ENCODE results near the gene KIF17.

KIF17 gene

GRCh38 chr1:20657024-20657423 is 60.8 kb downstream of the KIF17 start:
- no peak for DNase-seq

GRCh38 chr1:20654104-20654690 is 63.6 kb downstream of the KIF17 start:
- DNase-seq, result no peak

- no peak for DNase-seq
Observed at GRCh38 chr1:20652300-20652699, 65.5 kb downstream of the KIF17 start.

GRCh38 chr1:20648946-20649345 is 68.9 kb downstream of the KIF17 start:
- no peak for DNase-seq

GRCh38 chr1:20648438-20648837 is 69.4 kb downstream of the KIF17 start:
- no peak for DNase-seq

DNA sequence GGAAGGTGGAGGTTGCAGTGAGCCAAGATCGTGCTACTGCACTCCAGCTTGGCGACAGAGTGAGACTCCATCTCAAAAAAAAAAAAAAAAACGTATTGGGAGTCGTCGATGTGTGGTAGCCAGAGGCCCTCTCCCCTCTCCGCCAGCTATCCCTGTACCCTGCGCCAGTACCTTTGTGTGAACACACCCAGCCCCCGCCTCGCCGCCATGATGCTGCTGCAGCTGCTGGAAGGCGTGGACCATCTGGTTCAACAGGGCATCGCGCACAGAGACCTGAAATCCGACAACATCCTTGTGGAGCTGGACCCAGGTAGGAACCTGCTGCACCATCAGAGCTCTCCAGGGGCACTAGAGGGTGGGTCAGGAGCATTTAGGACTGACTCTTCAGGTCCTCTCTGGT is 72.4 kb downstream of the KIF17 start:
- DNase-seq, result no peak

GRCh38 chr1:20644416-20644815 is 73.4 kb downstream of the KIF17 start:
- no peak for DNase-seq

- DNase-seq, result no peak
Observed at GRCh38 chr1:20643080-20643479, 74.7 kb downstream of the KIF17 start.

DNA sequence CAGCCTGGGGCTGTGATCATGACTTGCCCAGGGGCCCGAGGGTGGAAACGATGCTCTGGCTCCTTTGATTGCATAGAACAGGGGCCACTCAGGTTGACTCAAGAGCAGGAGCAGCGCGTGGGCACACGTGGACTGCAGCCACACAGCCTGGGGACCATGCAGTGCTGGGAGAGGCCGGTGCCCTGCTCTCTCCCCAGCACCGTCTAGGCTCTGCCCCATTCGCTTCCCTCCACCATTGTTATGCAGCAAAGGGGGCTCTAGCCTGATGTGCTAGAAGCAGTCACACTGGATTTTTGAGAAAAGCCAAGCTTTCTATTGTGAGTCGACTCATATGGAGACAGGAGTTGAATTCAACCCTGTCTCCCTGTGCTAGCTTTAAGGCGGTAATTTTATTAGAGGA is 75.8 kb downstream of the KIF17 start:
- no peak for DNase-seq

DNA sequence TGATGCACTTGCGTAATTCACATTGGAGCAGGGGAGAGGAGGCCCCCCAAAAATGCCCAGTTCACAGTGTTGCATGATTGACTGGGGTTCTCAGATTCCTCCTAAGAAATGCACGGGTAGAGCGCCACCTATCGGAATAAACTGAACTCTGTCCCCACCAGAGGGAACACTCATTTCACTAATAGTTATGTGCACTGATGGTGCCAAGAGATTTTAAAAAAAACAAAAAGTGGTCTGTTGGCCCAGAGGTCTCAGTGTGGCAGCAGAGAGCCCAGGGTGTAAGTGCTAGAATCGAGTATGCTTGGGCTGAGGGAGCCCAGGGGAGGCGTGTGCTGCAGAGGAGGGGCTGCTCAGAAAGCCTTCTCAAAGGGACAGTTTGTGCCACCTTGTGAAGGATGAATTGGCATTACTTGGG is 77.6 kb downstream of the KIF17 start:
- DNase-seq, result peak; percentile 71

DNA sequence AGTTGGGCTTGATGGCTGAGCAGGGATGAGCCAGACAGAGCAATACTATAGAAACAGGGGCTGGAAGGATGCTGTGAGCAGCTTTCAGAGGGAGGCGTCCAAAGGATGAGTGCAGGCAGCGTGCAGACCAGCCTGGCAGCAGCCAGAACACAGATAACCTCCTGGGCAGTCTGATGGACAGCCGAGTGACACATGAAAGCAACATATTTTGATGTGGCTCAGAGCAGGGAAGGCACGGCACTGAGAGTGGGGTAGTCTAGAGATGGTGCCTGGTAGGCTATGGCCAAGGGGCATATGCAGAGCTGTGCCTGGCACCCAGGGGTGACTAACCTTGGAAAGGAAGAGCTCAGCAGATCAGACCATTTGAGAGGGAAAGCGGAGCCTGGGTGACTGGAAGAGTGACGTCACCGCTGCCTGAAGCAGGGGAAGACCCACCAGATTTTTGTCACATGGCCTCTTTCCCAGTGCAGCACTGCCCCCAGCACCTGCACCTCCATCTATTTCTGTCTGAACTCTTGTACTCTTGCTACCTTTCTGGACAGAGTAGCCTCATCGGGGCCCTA is 80.9 kb downstream of the KIF17 start:
- no peak for DNase-seq

- peak; percentile 37 for DNase-seq
Observed at GRCh38 chr1:20634594-20635084, 83.2 kb downstream of the KIF17 start.

- no peak for DNase-seq
Observed at GRCh38 chr1:20634065-20634593, 83.7 kb downstream of the KIF17 start.

DNA sequence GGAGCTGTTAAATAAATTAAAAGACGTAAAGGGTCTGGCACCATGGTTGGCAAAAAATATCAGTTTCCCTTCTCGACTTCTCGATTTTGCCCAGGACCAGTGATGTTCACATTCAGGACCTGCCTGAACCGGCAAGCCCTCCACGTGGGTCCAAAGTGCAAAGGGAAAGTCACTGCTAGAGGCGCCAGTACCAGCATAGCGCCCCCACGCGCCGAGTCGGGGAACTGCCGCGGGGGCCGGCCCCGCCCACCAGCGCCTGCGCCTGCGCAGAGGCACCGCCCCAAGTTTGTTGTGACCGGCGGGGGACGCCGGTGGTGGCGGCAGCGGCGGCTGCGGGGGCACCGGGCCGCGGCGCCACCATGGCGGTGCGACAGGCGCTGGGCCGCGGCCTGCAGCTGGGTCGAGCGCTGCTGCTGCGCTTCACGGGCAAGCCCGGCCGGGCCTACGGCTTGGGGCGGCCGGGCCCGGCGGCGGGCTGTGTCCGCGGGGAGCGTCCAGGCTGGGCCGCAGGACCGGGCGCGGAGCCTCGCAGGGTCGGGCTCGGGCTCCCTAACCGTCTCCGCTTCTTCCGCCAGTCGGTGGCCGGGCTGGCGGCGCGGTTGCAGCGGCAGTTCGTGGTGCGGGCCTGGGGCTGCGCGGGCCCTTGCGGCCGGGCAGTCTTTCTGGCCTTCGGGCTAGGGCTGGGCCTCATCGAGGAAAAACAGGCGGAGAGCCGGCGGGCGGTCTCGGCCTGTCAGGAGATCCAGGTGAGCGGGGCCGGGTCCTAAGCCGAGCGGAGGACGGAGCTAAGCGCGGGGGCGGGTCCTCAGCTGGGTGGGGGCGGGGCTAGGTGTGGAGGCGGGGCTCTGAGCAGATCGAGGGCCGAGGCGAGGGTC is 84.4 kb downstream of the KIF17 start, which contains the start of gene PINK1:
TSS of gene PINK1 (plus strand) at position 269 of the 875 bp plus-strand sequence. CDS start at position 360, 91 bp downstream.
- DNase-seq, result peak; percentile 90

- no peak for DNase-seq
Observed at GRCh38 chr1:20632386-20632785, 85.4 kb downstream of the KIF17 start.

DNA sequence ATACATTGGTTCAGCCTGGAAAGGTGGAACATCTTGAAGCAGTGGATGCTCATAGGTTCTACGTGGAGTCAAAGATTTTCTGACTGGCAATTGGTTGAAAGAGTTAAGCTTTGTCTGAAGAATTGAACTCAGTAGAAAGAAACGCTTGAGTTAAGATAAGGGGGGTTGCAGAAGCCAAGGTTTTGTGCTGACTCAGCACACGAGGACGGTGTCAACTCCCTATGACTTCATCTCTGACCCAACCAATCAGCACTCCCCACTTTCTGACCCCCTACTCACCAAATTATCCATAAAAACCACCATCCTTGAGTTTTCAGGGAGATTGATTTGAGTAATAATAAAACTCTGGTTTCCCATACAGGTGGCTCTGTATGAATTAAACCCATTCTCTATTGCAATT is 87.1 kb downstream of the KIF17 start:
- DNase-seq, result no peak

DNA sequence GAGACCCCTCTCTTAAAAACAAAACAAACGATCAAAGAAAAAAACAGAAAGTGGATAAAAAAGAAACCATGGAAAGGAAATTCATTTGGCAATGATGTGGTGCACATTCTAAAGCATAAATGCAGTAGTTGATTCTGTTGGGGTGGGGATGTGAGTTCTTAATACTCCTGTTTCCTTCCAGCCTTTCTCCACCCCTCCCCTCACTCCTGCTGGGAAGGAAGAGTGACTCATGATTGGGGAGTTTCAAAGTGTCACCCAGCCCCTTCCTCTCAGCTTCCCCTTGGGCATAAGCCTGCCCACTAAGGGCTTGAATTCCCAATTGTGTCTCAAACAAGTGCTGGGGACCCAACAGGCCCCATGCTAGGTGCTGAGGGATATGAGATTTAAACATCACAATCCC is 91.3 kb downstream of the KIF17 start:
- DNase-seq, result no peak

GRCh38 chr1:20626098-20626427 is 91.7 kb downstream of the KIF17 start:
- DNase-seq, result no peak

GRCh38 chr1:20625176-20626097 is 92.4 kb downstream of the KIF17 start:
- no peak for DNase-seq

- DNase-seq, result no peak
Observed at GRCh38 chr1:20624709-20625108, 93.1 kb downstream of the KIF17 start.

DNA sequence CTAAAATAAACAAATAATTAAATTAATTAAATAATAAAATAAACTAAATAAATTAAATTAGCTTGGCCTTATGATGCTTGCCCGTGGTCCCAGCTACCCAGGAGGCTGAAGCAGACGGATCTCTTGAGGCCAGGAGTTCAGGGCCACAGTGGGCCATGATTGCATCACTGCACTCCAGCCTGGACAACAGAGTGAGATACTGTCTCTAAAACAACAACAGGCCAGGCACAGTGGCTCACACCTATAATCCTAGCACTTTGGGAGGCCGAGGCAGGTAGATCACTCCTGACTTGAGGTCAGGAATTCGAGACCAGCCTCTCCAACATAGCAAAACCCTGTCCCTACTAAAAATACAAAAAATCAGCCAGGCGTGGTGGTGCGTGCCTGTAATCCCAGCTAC is 96.8 kb downstream of the KIF17 start:
- DNase-seq, result no peak

DNA sequence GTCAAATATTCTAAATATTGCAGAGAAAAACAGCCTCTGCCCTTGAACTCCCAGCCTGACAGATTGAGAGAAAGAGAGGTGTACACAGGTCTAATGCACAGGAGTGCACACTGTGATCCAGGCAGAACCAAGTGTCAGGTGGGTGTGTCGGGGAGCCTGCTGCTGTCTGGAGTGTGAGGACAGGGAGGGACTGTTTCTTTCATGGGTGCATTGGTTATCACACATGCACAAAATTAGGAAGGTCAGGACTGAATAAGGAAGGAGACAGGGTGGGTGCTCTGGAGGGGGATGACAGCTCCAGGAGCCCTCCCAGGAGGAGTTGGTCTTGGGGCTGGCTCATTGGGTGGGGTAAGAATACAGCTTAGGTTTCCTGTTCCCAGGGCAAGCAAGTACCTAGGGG is 97.8 kb downstream of the KIF17 start:
- no peak for DNase-seq

DNA sequence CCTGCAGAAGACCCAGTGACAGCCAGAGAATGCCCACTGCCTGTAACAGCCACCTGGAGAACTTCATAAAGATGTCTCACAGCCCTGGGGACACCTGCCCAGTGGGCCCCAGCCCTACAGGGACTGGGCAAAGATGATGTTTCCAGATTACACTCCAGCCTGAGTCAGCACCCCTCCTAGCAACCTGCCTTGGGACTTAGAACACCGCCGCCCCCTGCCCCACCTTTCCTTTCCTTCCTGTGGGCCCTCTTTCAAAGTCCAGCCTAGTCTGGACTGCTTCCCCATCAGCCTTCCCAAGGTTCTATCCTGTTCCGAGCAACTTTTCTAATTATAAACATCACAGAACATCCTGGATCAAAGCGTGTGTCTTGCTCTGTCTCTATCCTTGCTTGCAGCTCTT is 99.3 kb downstream of the KIF17 start:
- no peak for DNase-seq

Measured in activated CD4-positive, alpha-beta T cell treated with anti-CD3 and anti-CD28 coated beads for 48 hours (primary cell).